ENCODE data around the gene NEK10.

The NEK10 gene

GRCh38 chr3:27275441-27275990 lies 93.7 kb downstream of the NEK10 start:
- Histone ChIP-seq H4K8ac (ENCODE audit: low read depth, low read length) (no peak overlapping the region), H3K4me3 (ENCODE audit: low read depth, low read length) (no peak overlapping the region), H4K12ac (ENCODE audit: low read depth, low read length) (no peak overlapping the region), H3K18ac (ENCODE audit: low read length) (no peak overlapping the region), H3K9me3 (ENCODE audit: insufficient read depth, low read depth, low read length) (no peaks in the 10 kb centered on the region), H3K9ac (ENCODE audit: low read length) (no peak overlapping the region), H2BK5ac (ENCODE audit: low read depth, low read length, poor library complexity) (no peak overlapping the region), H3K79me2 (ENCODE audit: control insufficient read depth, insufficient read depth, low read length, poor library complexity) (no peaks in the 10 kb centered on the region), H3K4me2 (ENCODE audit: low read length) (no peak overlapping the region), H3K27me3 (ENCODE audit: insufficient read depth, low read length) (no peaks in the 10 kb centered on the region), H3K4ac (ENCODE audit: low read depth, low read length) (no peak overlapping the region), H2AFZ (ENCODE audit: insufficient read depth, low read length, poor library complexity) (no peak overlapping the region), H3K23ac (ENCODE audit: low read length) (no peak overlapping the region), H4K91ac (ENCODE audit: low read depth, low read length) (no peak overlapping the region), H2BK12ac (ENCODE audit: low read length) (no peak overlapping the region), H2BK120ac (ENCODE audit: insufficient read depth, low read length, poor library complexity) (no peak overlapping the region), H2AK5ac (ENCODE audit: low read length) (no peak overlapping the region), H3K14ac (ENCODE audit: low read length) (no peak overlapping the region), H3K36me3 (ENCODE audit: control insufficient read depth in 1 of 2, insufficient read depth in 2 of 2, low read length in 2 of 2) (no peaks in the 10 kb centered on the region), H3K27ac (ENCODE audit: low read depth, low read length) (no peak overlapping the region), H3K4me1 (ENCODE audit: control insufficient read depth in 1 of 2, insufficient read depth in 2 of 2, low read length in 2 of 2) (peaks cover 0 to 3% of the 10 kb centered on the region in 2 experiments), H3K79me1 (ENCODE audit: low read length) (no peaks in the 10 kb centered on the region)
- no CpG with 5 or more reads among the region's 5 CpGs for WGBS (ENCODE audit: extremely low coverage, insufficient coverage, insufficient read length)
- no peak for DNase-seq

- no peak overlapping the region for H3K27ac ChIP-seq (ENCODE audit: low read depth, low read length)
- no peak overlapping the region for H2AK5ac ChIP-seq (ENCODE audit: low read length)
- no peaks in the 10 kb centered on the region for H3K79me2 ChIP-seq (ENCODE audit: control insufficient read depth, insufficient read depth, low read length, poor library complexity)
- no peak overlapping the region for H2BK120ac ChIP-seq (ENCODE audit: insufficient read depth, low read length, poor library complexity)
- H3K4me1 ChIP-seq (ENCODE audit: control insufficient read depth in 1 of 2, insufficient read depth in 2 of 2, low read length in 2 of 2), result no peaks in the 10 kb centered on the region
- H2BK5ac ChIP-seq (ENCODE audit: low read depth, low read length, poor library complexity), result no peak overlapping the region
- H3K9ac ChIP-seq (ENCODE audit: low read length), result no peak overlapping the region
- H3K9me3 ChIP-seq (ENCODE audit: insufficient read depth, low read depth, low read length), result no peaks in the 10 kb centered on the region
- H3K4ac ChIP-seq (ENCODE audit: low read depth, low read length), result no peak overlapping the region
- no peak for DNase-seq
- no peak overlapping the region for H2AFZ ChIP-seq (ENCODE audit: insufficient read depth, low read length, poor library complexity)
- H3K79me1 ChIP-seq (ENCODE audit: low read length), result no peaks in the 10 kb centered on the region
- no peak overlapping the region for H4K91ac ChIP-seq (ENCODE audit: low read depth, low read length)
- no peak overlapping the region for H2BK12ac ChIP-seq (ENCODE audit: low read length)
- no peak overlapping the region for H3K4me3 ChIP-seq (ENCODE audit: low read depth, low read length)
- H3K4me2 ChIP-seq (ENCODE audit: low read length), result no peak overlapping the region
- H3K27me3 ChIP-seq (ENCODE audit: insufficient read depth, low read length), result no peaks in the 10 kb centered on the region
- H4K12ac ChIP-seq (ENCODE audit: low read depth, low read length), result no peak overlapping the region
- H3K36me3 ChIP-seq (ENCODE audit: control insufficient read depth in 1 of 2, insufficient read depth in 2 of 2, low read length in 2 of 2), result no peaks in the 10 kb centered on the region
- no peak overlapping the region for H4K8ac ChIP-seq (ENCODE audit: low read depth, low read length)
- H3K23ac ChIP-seq (ENCODE audit: low read length), result peak overlapping the region; percentile 85
- H3K14ac ChIP-seq (ENCODE audit: low read length), result no peak overlapping the region
- H3K18ac ChIP-seq (ENCODE audit: low read length), result no peak overlapping the region
Observed at GRCh38 chr3:27271890-27272289, 97.3 kb downstream of the NEK10 start.

- no peak overlapping the region for H2BK5ac ChIP-seq (ENCODE audit: low read depth, low read length, poor library complexity)
- no peaks in the 10 kb centered on the region for H3K4me1 ChIP-seq (ENCODE audit: control insufficient read depth in 1 of 2, insufficient read depth in 2 of 2, low read length in 2 of 2)
- no peak overlapping the region for H4K8ac ChIP-seq (ENCODE audit: low read depth, low read length)
- no CpG with 5 or more reads among the region's 1 CpG for WGBS (ENCODE audit: extremely low coverage, insufficient coverage, insufficient read length)
- no peaks in the 10 kb centered on the region for H3K79me2 ChIP-seq (ENCODE audit: control insufficient read depth, insufficient read depth, low read length, poor library complexity)
- H2BK120ac ChIP-seq (ENCODE audit: insufficient read depth, low read length, poor library complexity), result no peak overlapping the region
- no peak overlapping the region for H2AK5ac ChIP-seq (ENCODE audit: low read length)
- H3K79me1 ChIP-seq (ENCODE audit: low read length), result no peaks in the 10 kb centered on the region
- H3K4me3 ChIP-seq (ENCODE audit: low read depth, low read length), result no peak overlapping the region
- DNase-seq, result no peak
- H3K23ac ChIP-seq (ENCODE audit: low read length), result no peak overlapping the region
- no peaks in the 10 kb centered on the region for H3K27me3 ChIP-seq (ENCODE audit: insufficient read depth, low read length)
- H3K14ac ChIP-seq (ENCODE audit: low read length), result no peak overlapping the region
- no peak overlapping the region for H4K91ac ChIP-seq (ENCODE audit: low read depth, low read length)
- no peak overlapping the region for H3K27ac ChIP-seq (ENCODE audit: low read depth, low read length)
- H3K18ac ChIP-seq (ENCODE audit: low read length), result no peak overlapping the region
- H3K36me3 ChIP-seq (ENCODE audit: control insufficient read depth in 1 of 2, insufficient read depth in 2 of 2, low read length in 2 of 2), result no peaks in the 10 kb centered on the region
- no peak overlapping the region for H3K4me2 ChIP-seq (ENCODE audit: low read length)
- H3K9ac ChIP-seq (ENCODE audit: low read length), result no peak overlapping the region
- no peak overlapping the region for H3K4ac ChIP-seq (ENCODE audit: low read depth, low read length)
- no peak overlapping the region for H2BK12ac ChIP-seq (ENCODE audit: low read length)
- no peak overlapping the region for H2AFZ ChIP-seq (ENCODE audit: insufficient read depth, low read length, poor library complexity)
- H4K12ac ChIP-seq (ENCODE audit: low read depth, low read length), result no peak overlapping the region
- H3K9me3 ChIP-seq (ENCODE audit: insufficient read depth, low read depth, low read length), result no peaks in the 10 kb centered on the region
Observed at GRCh38 chr3:27254896-27255295, 114.3 kb downstream of the NEK10 start.

GRCh38 chr3:27253831-27254230 lies 115.4 kb downstream of the NEK10 start:
- H3K4ac ChIP-seq (ENCODE audit: low read depth, low read length), result no peak overlapping the region
- H3K4me1 ChIP-seq (ENCODE audit: control insufficient read depth in 1 of 2, insufficient read depth in 2 of 2, low read length in 2 of 2), result no peaks in the 10 kb centered on the region
- H3K27me3 ChIP-seq (ENCODE audit: insufficient read depth, low read length), result no peaks in the 10 kb centered on the region
- no peaks in the 10 kb centered on the region for H3K79me2 ChIP-seq (ENCODE audit: control insufficient read depth, insufficient read depth, low read length, poor library complexity)
- H2BK12ac ChIP-seq (ENCODE audit: low read length), result no peak overlapping the region
- H3K14ac ChIP-seq (ENCODE audit: low read length), result no peak overlapping the region
- H3K27ac ChIP-seq (ENCODE audit: low read depth, low read length), result no peak overlapping the region
- DNase-seq, result peak in 1 of 2 donors; percentile 50
- H3K23ac ChIP-seq (ENCODE audit: low read length), result no peak overlapping the region
- no peaks in the 10 kb centered on the region for H3K9me3 ChIP-seq (ENCODE audit: insufficient read depth, low read depth, low read length)
- no peaks in the 10 kb centered on the region for H3K79me1 ChIP-seq (ENCODE audit: low read length)
- no peak overlapping the region for H4K91ac ChIP-seq (ENCODE audit: low read depth, low read length)
- H4K8ac ChIP-seq (ENCODE audit: low read depth, low read length), result no peak overlapping the region
- no peak overlapping the region for H2BK5ac ChIP-seq (ENCODE audit: low read depth, low read length, poor library complexity)
- H3K9ac ChIP-seq (ENCODE audit: low read length), result no peak overlapping the region
- no peak overlapping the region for H2AK5ac ChIP-seq (ENCODE audit: low read length)
- no peak overlapping the region for H3K4me3 ChIP-seq (ENCODE audit: low read depth, low read length)
- H3K36me3 ChIP-seq (ENCODE audit: control insufficient read depth in 1 of 2, insufficient read depth in 2 of 2, low read length in 2 of 2), result no peaks in the 10 kb centered on the region
- H3K18ac ChIP-seq (ENCODE audit: low read length), result no peak overlapping the region
- no peak overlapping the region for H2AFZ ChIP-seq (ENCODE audit: insufficient read depth, low read length, poor library complexity)
- no peak overlapping the region for H2BK120ac ChIP-seq (ENCODE audit: insufficient read depth, low read length, poor library complexity)
- no peak overlapping the region for H4K12ac ChIP-seq (ENCODE audit: low read depth, low read length)
- no peak overlapping the region for H3K4me2 ChIP-seq (ENCODE audit: low read length)
- no CpG with 5 or more reads among the region's 7 CpGs for WGBS (ENCODE audit: extremely low coverage, insufficient coverage, insufficient read length)
